ENCODE measurements around the gene ZDHHC3.

The ZDHHC3 gene

GRCh38 chr3:44906997-44907396, 69.0 kb downstream of the ZDHHC3 start:
- no peaks in the 10 kb centered on the region for H3K27me3 ChIP-seq (ENCODE audit: control insufficient read depth in 1 of 2, insufficient read depth in 2 of 2, low read length in 2 of 2)
- no peaks in the 10 kb centered on the region for H3K4me1 ChIP-seq (ENCODE audit: control insufficient read depth in 1 of 2, insufficient read depth in 2 of 2, low read length in 2 of 2)
- no peak overlapping the region for H3K4me3 ChIP-seq (ENCODE audit: low read depth in 1 of 2, low read length in 2 of 2)
- H3K9ac ChIP-seq (ENCODE audit: low read depth in 1 of 2, low read length in 2 of 2): no peak overlapping the region
- no peaks in the 10 kb centered on the region for H3K36me3 ChIP-seq (ENCODE audit: control insufficient read depth in 1 of 2, insufficient read depth in 2 of 2, low read length in 2 of 2)
- H3K27ac ChIP-seq (ENCODE audit: low read depth, low read length): no peak overlapping the region
- H3K9me3 ChIP-seq (ENCODE audit: control insufficient read depth in 1 of 2, low read length in 2 of 2): no peaks in the 10 kb centered on the region

GRCh38 chr3:44905446-44906157, 70.4 kb downstream of the ZDHHC3 start:
- H3K9me3 ChIP-seq (ENCODE audit: control insufficient read depth in 1 of 2, low read length in 2 of 2): no peaks in the 10 kb centered on the region
- no peaks in the 10 kb centered on the region for H3K4me1 ChIP-seq (ENCODE audit: control insufficient read depth in 1 of 2, insufficient read depth in 2 of 2, low read length in 2 of 2)
- H3K9ac ChIP-seq (ENCODE audit: low read depth in 1 of 2, low read length in 2 of 2): no peak overlapping the region
- no peak overlapping the region for H3K27ac ChIP-seq (ENCODE audit: low read depth, low read length)
- no peaks in the 10 kb centered on the region for H3K36me3 ChIP-seq (ENCODE audit: control insufficient read depth in 1 of 2, insufficient read depth in 2 of 2, low read length in 2 of 2)
- no peak overlapping the region for H3K4me3 ChIP-seq (ENCODE audit: low read depth in 1 of 2, low read length in 2 of 2)
- H3K27me3 ChIP-seq (ENCODE audit: control insufficient read depth in 1 of 2, insufficient read depth in 2 of 2, low read length in 2 of 2): no peaks in the 10 kb centered on the region

GRCh38 chr3:44903751-44904150, 72.2 kb downstream of the ZDHHC3 start:
- Histone ChIP-seq H3K4me1 (ENCODE audit: control insufficient read depth in 1 of 2, insufficient read depth in 2 of 2, low read length in 2 of 2) (no peaks in the 10 kb centered on the region), H3K27me3 (ENCODE audit: control insufficient read depth in 1 of 2, insufficient read depth in 2 of 2, low read length in 2 of 2) (peaks cover 0 to 4% of the 10 kb centered on the region in 2 donors), H3K9ac (ENCODE audit: low read depth in 1 of 2, low read length in 2 of 2) (no peak overlapping the region), H3K4me3 (ENCODE audit: low read depth in 1 of 2, low read length in 2 of 2) (no peak overlapping the region), H3K27ac (ENCODE audit: low read depth, low read length) (no peak overlapping the region), H3K36me3 (ENCODE audit: control insufficient read depth in 1 of 2, insufficient read depth in 2 of 2, low read length in 2 of 2) (no peaks in the 10 kb centered on the region), H3K9me3 (ENCODE audit: control insufficient read depth in 1 of 2, low read length in 2 of 2) (no peaks in the 10 kb centered on the region)

GRCh38 chr3:44903314-44903713, 72.7 kb downstream of the ZDHHC3 start:
- Histone ChIP-seq H3K9ac (ENCODE audit: low read depth in 1 of 2, low read length in 2 of 2) (no peak overlapping the region), H3K36me3 (ENCODE audit: control insufficient read depth in 1 of 2, insufficient read depth in 2 of 2, low read length in 2 of 2) (no peaks in the 10 kb centered on the region), H3K4me1 (ENCODE audit: control insufficient read depth in 1 of 2, insufficient read depth in 2 of 2, low read length in 2 of 2) (no peaks in the 10 kb centered on the region)

GRCh38 chr3:44902628-44903027, 73.3 kb downstream of the ZDHHC3 start:
- Histone ChIP-seq H3K9ac (ENCODE audit: low read depth in 1 of 2, low read length in 2 of 2) (no peak overlapping the region), H3K9me3 (ENCODE audit: control insufficient read depth in 1 of 2, low read length in 2 of 2) (no peaks in the 10 kb centered on the region), H3K36me3 (ENCODE audit: control insufficient read depth in 1 of 2, insufficient read depth in 2 of 2, low read length in 2 of 2) (no peaks in the 10 kb centered on the region), H3K4me3 (ENCODE audit: low read depth in 1 of 2, low read length in 2 of 2) (no peak overlapping the region), H3K27ac (ENCODE audit: low read depth, low read length) (no peak overlapping the region), H3K4me1 (ENCODE audit: control insufficient read depth in 1 of 2, insufficient read depth in 2 of 2, low read length in 2 of 2) (no peaks in the 10 kb centered on the region), H3K27me3 (ENCODE audit: control insufficient read depth in 1 of 2, insufficient read depth in 2 of 2, low read length in 2 of 2) (peaks cover 0 to 4% of the 10 kb centered on the region in 2 donors)

More at GRCh38 chr3:44903314-44903713, 72.7 kb downstream of the ZDHHC3 start:
- Histone ChIP-seq H3K4me3 (ENCODE audit: low read depth in 1 of 2, low read length in 2 of 2) (no peak overlapping the region), H3K27ac (ENCODE audit: low read depth, low read length) (no peak overlapping the region), H3K27me3 (ENCODE audit: control insufficient read depth in 1 of 2, insufficient read depth in 2 of 2, low read length in 2 of 2) (peaks cover 0 to 4% of the 10 kb centered on the region in 2 donors), H3K9me3 (ENCODE audit: control insufficient read depth in 1 of 2, low read length in 2 of 2) (no peaks in the 10 kb centered on the region)

- Histone ChIP-seq H3K4me3 (ENCODE audit: low read depth in 1 of 2, low read length in 2 of 2) (no peak overlapping the region), H3K9me3 (ENCODE audit: control insufficient read depth in 1 of 2, low read length in 2 of 2) (no peaks in the 10 kb centered on the region), H3K4me1 (ENCODE audit: control insufficient read depth in 1 of 2, insufficient read depth in 2 of 2, low read length in 2 of 2) (no peaks in the 10 kb centered on the region)
Observed at GRCh38 chr3:44899683-44900367, 76.1 kb downstream of the ZDHHC3 start.

GRCh38 chr3:44896440-44896839, 79.5 kb downstream of the ZDHHC3 start:
- peaks cover 0 to 4% of the 10 kb centered on the region in 2 donors for H3K27me3 ChIP-seq (ENCODE audit: control insufficient read depth in 1 of 2, insufficient read depth in 2 of 2, low read length in 2 of 2)
- no peak overlapping the region for H3K9ac ChIP-seq (ENCODE audit: low read depth in 1 of 2, low read length in 2 of 2)
- no peaks in the 10 kb centered on the region for H3K4me1 ChIP-seq (ENCODE audit: control insufficient read depth in 1 of 2, insufficient read depth in 2 of 2, low read length in 2 of 2)
- H3K9me3 ChIP-seq (ENCODE audit: control insufficient read depth in 1 of 2, low read length in 2 of 2): no peaks in the 10 kb centered on the region
- H3K36me3 ChIP-seq (ENCODE audit: control insufficient read depth in 1 of 2, insufficient read depth in 2 of 2, low read length in 2 of 2): no peaks in the 10 kb centered on the region
- H3K27ac ChIP-seq (ENCODE audit: low read depth, low read length): no peak overlapping the region
- H3K4me3 ChIP-seq (ENCODE audit: low read depth in 1 of 2, low read length in 2 of 2): no peak overlapping the region

More at GRCh38 chr3:44899683-44900367, 76.1 kb downstream of the ZDHHC3 start:
- Histone ChIP-seq H3K27me3 (ENCODE audit: control insufficient read depth in 1 of 2, insufficient read depth in 2 of 2, low read length in 2 of 2) (peaks cover 0 to 4% of the 10 kb centered on the region in 2 donors), H3K36me3 (ENCODE audit: control insufficient read depth in 1 of 2, insufficient read depth in 2 of 2, low read length in 2 of 2) (no peaks in the 10 kb centered on the region), H3K9ac (ENCODE audit: low read depth in 1 of 2, low read length in 2 of 2) (no peak overlapping the region), H3K27ac (ENCODE audit: low read depth, low read length) (no peak overlapping the region)

GRCh38 chr3:44894485-44894884, 81.5 kb downstream of the ZDHHC3 start:
- no peaks in the 10 kb centered on the region for H3K36me3 ChIP-seq (ENCODE audit: control insufficient read depth in 1 of 2, insufficient read depth in 2 of 2, low read length in 2 of 2)
- H3K9ac ChIP-seq (ENCODE audit: low read depth in 1 of 2, low read length in 2 of 2): no peak overlapping the region
- no peak overlapping the region for H3K27ac ChIP-seq (ENCODE audit: low read depth, low read length)
- peaks cover 0 to under 1% of the 10 kb centered on the region in 2 donors for H3K27me3 ChIP-seq (ENCODE audit: control insufficient read depth in 1 of 2, insufficient read depth in 2 of 2, low read length in 2 of 2)
- H3K4me3 ChIP-seq (ENCODE audit: low read depth in 1 of 2, low read length in 2 of 2): no peak overlapping the region
- no peaks in the 10 kb centered on the region for H3K9me3 ChIP-seq (ENCODE audit: control insufficient read depth in 1 of 2, low read length in 2 of 2)
- no peaks in the 10 kb centered on the region for H3K4me1 ChIP-seq (ENCODE audit: control insufficient read depth in 1 of 2, insufficient read depth in 2 of 2, low read length in 2 of 2)

- H3K9ac ChIP-seq (ENCODE audit: low read depth in 1 of 2, low read length in 2 of 2): no peak overlapping the region
- no peaks in the 10 kb centered on the region for H3K36me3 ChIP-seq (ENCODE audit: control insufficient read depth in 1 of 2, insufficient read depth in 2 of 2, low read length in 2 of 2)
- H3K27me3 ChIP-seq (ENCODE audit: control insufficient read depth in 1 of 2, insufficient read depth in 2 of 2, low read length in 2 of 2): no peaks in the 10 kb centered on the region
- H3K4me3 ChIP-seq (ENCODE audit: low read depth in 1 of 2, low read length in 2 of 2): no peak overlapping the region
- no peak overlapping the region for H3K27ac ChIP-seq (ENCODE audit: low read depth, low read length)
- H3K4me1 ChIP-seq (ENCODE audit: control insufficient read depth in 1 of 2, insufficient read depth in 2 of 2, low read length in 2 of 2): no peaks in the 10 kb centered on the region
- no peaks in the 10 kb centered on the region for H3K9me3 ChIP-seq (ENCODE audit: control insufficient read depth in 1 of 2, low read length in 2 of 2)
Observed at GRCh38 chr3:44893097-44893496, 82.9 kb downstream of the ZDHHC3 start.

GRCh38 chr3:44892689-44893088, 83.3 kb downstream of the ZDHHC3 start:
- H3K9me3 ChIP-seq (ENCODE audit: control insufficient read depth in 1 of 2, low read length in 2 of 2): no peaks in the 10 kb centered on the region
- H3K9ac ChIP-seq (ENCODE audit: low read depth in 1 of 2, low read length in 2 of 2): no peak overlapping the region
- H3K27ac ChIP-seq (ENCODE audit: low read depth, low read length): no peak overlapping the region
- H3K4me1 ChIP-seq (ENCODE audit: control insufficient read depth in 1 of 2, insufficient read depth in 2 of 2, low read length in 2 of 2): no peaks in the 10 kb centered on the region
- no peaks in the 10 kb centered on the region for H3K36me3 ChIP-seq (ENCODE audit: control insufficient read depth in 1 of 2, insufficient read depth in 2 of 2, low read length in 2 of 2)
- H3K27me3 ChIP-seq (ENCODE audit: control insufficient read depth in 1 of 2, insufficient read depth in 2 of 2, low read length in 2 of 2): no peaks in the 10 kb centered on the region
- H3K4me3 ChIP-seq (ENCODE audit: low read depth in 1 of 2, low read length in 2 of 2): no peak overlapping the region

All from duodenal mucosa (tissue), 2 donors.